CD14-positive monocyte (primary cell): Measurements from ENCODE around the gene WNT16. TPM values are rescaled to one million over a fixed set of nuclear protein-coding genes. Genes with fewer than 3 reads are reported as not detected.

Source experiments
- DNase-seq, 3 donors: peaks; one replicate each; pipeline ENCODE4 v3.0.0-alpha.2; 2011 to 2022
- H2AFZ ChIP-seq: 2 replicates; pipeline ENCODE4 v1.6.0; 2012; ENCODE audit warnings: mild to moderate bottlenecking, low read depth, low read length, inconsistent platforms; ENCODE audit not compliant: insufficient read depth, poor library complexity, severe bottlenecking
- H3K27ac ChIP-seq, 2 donors: 1 replicate in 1 of 2; 2 replicates in 1 of 2; pipeline ENCODE4 v1.5.1; 2012 to 2013; ENCODE audit warnings: low read length in 2 of 2, control low read depth in 1 of 2, inconsistent platforms in 1 of 2, low read depth in 1 of 2, mild to moderate bottlenecking in 1 of 2
- H3K27me3 ChIP-seq, 2 donors: one replicate each; pipeline versions ENCODE4 v1.6.0 to v1.6.1; 2011 to 2013; ENCODE audit warnings: low read length in 2 of 2; ENCODE audit not compliant: control insufficient read depth in 2 of 2, insufficient read depth in 2 of 2
- H3K36me3 ChIP-seq, 2 donors: replicated peaks in 1 of 2; 1 replicate in 1 of 2; 2 replicates in 1 of 2; pipeline versions ENCODE4 v1.5.1 to v1.6.1; 2012 to 2013; ENCODE audit warnings: low read length in 2 of 2, control low read depth in 1 of 2, inconsistent platforms in 1 of 2, mild to moderate bottlenecking in 1 of 2; ENCODE audit not compliant: insufficient read depth in 2 of 2, control insufficient read depth in 1 of 2
- H3K4me1 ChIP-seq, 2 donors: 1 replicate in 1 of 2; 2 replicates in 1 of 2; pipeline versions ENCODE4 v1.5.1 to v1.6.1; 2012 to 2013; ENCODE audit warnings: low read length in 2 of 2, control low read depth in 1 of 2, inconsistent platforms in 1 of 2, mild to moderate bottlenecking in 1 of 2, moderate library complexity in 1 of 2; ENCODE audit not compliant: insufficient read depth in 2 of 2, control insufficient read depth in 1 of 2
- H3K4me2 ChIP-seq: replicated peaks from 2 replicates; pipeline ENCODE3; 2012; ENCODE audit warnings: low read length, moderate library complexity, mild to moderate bottlenecking; ENCODE audit not compliant: poor library complexity, severe bottlenecking; ENCODE audit errors: extremely low read depth
- H3K4me3 ChIP-seq, 3 experiments: fragments of 200-600 bp in 1 of 3; sonication (generic) in 1 of 3; replicated peaks in 1 of 3; 1 replicate in 2 of 3; 2 replicates in 1 of 3; pipeline ENCODE4 v1.5.1; 2011 to 2013; ENCODE audit warnings: low read length in 3 of 3, mild to moderate bottlenecking in 3 of 3, control low read depth in 2 of 3, low read depth in 2 of 3, inconsistent platforms in 1 of 3, moderate library complexity in 1 of 3
- H3K79me2 ChIP-seq: 2 replicates; pipeline ENCODE4 v1.6.0; 2012; ENCODE audit warnings: mild to moderate bottlenecking, control low read depth, inconsistent platforms, low read length, moderate library complexity; ENCODE audit not compliant: insufficient read depth
- H3K9ac ChIP-seq: 2 replicates; pipeline ENCODE4 v1.6.0; 2017; ENCODE audit warnings: low read length, mild to moderate bottlenecking; ENCODE audit not compliant: insufficient read depth, poor library complexity, severe bottlenecking
- H3K9me3 ChIP-seq, 2 donors: replicated peaks in 1 of 2; 1 replicate in 1 of 2; 2 replicates in 1 of 2; pipeline versions ENCODE4 v1.5.1 to v1.6.1; 2012 to 2013; ENCODE audit warnings: low read length in 2 of 2, control low read depth in 1 of 2; ENCODE audit not compliant: control insufficient read depth in 1 of 2, insufficient read depth in 1 of 2
- H4K20me1 ChIP-seq: 2 replicates; pipeline ENCODE4 v1.6.0; 2012; ENCODE audit warnings: mild to moderate bottlenecking, low read length, control low read depth, moderate library complexity; ENCODE audit not compliant: insufficient read depth
- H3K27ac Mint-ChIP-seq, 7 donors: one replicate each; pipeline ENCODE4 v1.8.0; 2020; ENCODE audit warnings: mild to moderate bottlenecking in 7 of 7, mixed read lengths in 7 of 7, moderate library complexity in 6 of 7, inconsistent platforms in 2 of 7
- H3K27me3 Mint-ChIP-seq, 3 donors: one replicate each; pipeline ENCODE4 v1.8.0; 2021 to 2022; ENCODE audit warnings: low read depth in 3 of 3, mild to moderate bottlenecking in 3 of 3, mixed read lengths in 3 of 3, moderate library complexity in 3 of 3, inconsistent platforms in 1 of 3
- H3K36me3 Mint-ChIP-seq, 2 donors: one replicate each; pipeline ENCODE4 v1.8.0; 2020; ENCODE audit warnings: mixed read lengths in 2 of 2, inconsistent platforms in 1 of 2, mild to moderate bottlenecking in 1 of 2
- H3K4me1 Mint-ChIP-seq: one replicate; pipeline ENCODE4 v1.8.0; 2020; ENCODE audit warnings: mild to moderate bottlenecking, mixed read lengths
- H3K4me3 Mint-ChIP-seq, 2 donors: one replicate each; pipeline ENCODE4 v1.8.0; 2020; ENCODE audit warnings: mild to moderate bottlenecking in 2 of 2, mixed read lengths in 2 of 2, moderate library complexity in 1 of 2
- H3K9me3 Mint-ChIP-seq, 7 donors: one replicate each; pipeline ENCODE4 v1.8.0; 2020 to 2022; ENCODE audit warnings: mixed read lengths in 7 of 7, mild to moderate bottlenecking in 6 of 7, moderate library complexity in 6 of 7, inconsistent platforms in 2 of 7
- WGBS: methylation state at CpG from one replicate; pipeline ENCODE4 v1.1.5; 2013; ENCODE audit warnings: missing lambda C conversion rate; ENCODE audit not compliant: insufficient coverage; 5-methylcytosine and 5-hydroxymethylcytosine counted together
- intact Hi-C, 2 donors: fragments of 100-400 bp; cut with micrococcal nuclease; formaldehyde crosslinking; loops; one replicate each; pipeline versions ENCODE4 v1.15.0 to v1.15.1; 2023
- polyA plus RNA-seq, 3 donors: library from polyadenylated mRNA; depleted of rRNA in 1 of 3; unstranded in 2 of 3; stranded (reverse) in 1 of 3; fragments of 300-500 nt in 2 of 3; fragments of >200 nt in 1 of 3; fragmentation: Illumina TruSeq in 2 of 3; gene quantifications; 1 replicate in 2 of 3; 2 replicates in 1 of 3; pipeline ENCODE4 v1.2.3, GENCODE V29; 2012 to 2021
- TF ChIP-seq, protein P1 (sequence below): fragments of 200-600 bp; IDR thresholded peaks from one replicate; pipeline ENCODE4 v1.8.0; 2022; ENCODE audit warnings: antibody characterized with exemption, mild to moderate bottlenecking

WNT16 gene
- polyA plus RNA-seq, 3 donors = 0.05 TPM; not detected in 2

GRCh38 chr7:121388950-121389349, 60.1 kb downstream of the WNT16 start:
- intact Hi-C loops = no loop called here
- TF ChIP-seq, protein P1, sequence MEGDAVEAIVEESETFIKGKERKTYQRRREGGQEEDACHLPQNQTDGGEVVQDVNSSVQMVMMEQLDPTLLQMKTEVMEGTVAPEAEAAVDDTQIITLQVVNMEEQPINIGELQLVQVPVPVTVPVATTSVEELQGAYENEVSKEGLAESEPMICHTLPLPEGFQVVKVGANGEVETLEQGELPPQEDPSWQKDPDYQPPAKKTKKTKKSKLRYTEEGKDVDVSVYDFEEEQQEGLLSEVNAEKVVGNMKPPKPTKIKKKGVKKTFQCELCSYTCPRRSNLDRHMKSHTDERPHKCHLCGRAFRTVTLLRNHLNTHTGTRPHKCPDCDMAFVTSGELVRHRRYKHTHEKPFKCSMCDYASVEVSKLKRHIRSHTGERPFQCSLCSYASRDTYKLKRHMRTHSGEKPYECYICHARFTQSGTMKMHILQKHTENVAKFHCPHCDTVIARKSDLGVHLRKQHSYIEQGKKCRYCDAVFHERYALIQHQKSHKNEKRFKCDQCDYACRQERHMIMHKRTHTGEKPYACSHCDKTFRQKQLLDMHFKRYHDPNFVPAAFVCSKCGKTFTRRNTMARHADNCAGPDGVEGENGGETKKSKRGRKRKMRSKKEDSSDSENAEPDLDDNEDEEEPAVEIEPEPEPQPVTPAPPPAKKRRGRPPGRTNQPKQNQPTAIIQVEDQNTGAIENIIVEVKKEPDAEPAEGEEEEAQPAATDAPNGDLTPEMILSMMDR = no peak
- Mint-ChIP-seq H3K4me3 (no peak overlapping the region), H3K27me3 (no peaks in the 10 kb centered on the region), H3K9me3 (peaks cover 0 to 6% (median 4%) of the 10 kb centered on the region in 7 donors), H3K27ac (no peak overlapping the region), H3K4me1 (peaks cover 12% of the 10 kb centered on the region), H3K36me3 (peaks cover 4 to 6% of the 10 kb centered on the region in 2 donors)
- H3K9ac ChIP-seq = no peak overlapping the region
- no peak overlapping the region for H3K4me2 ChIP-seq
- H3K9me3 ChIP-seq = peaks cover 0 to 5% of the 10 kb centered on the region in 2 donors
- H3K27ac ChIP-seq = no peak overlapping the region
- no peaks in the 10 kb centered on the region for H3K36me3 ChIP-seq
- no peak overlapping the region for H3K4me3 ChIP-seq
- no peak for DNase-seq
- H3K4me1 ChIP-seq = peaks cover 4 to 7% of the 10 kb centered on the region in 2 donors
- H2AFZ ChIP-seq = no peak overlapping the region
- H4K20me1 ChIP-seq = peaks cover 6% of the 10 kb centered on the region
- no CpG with 5 or more reads among the region's 1 CpG for WGBS
- no peaks in the 10 kb centered on the region for H3K27me3 ChIP-seq
- peaks cover 16% of the 10 kb centered on the region for H3K79me2 ChIP-seq

- peaks cover 4 to 6% of the 10 kb centered on the region in 2 donors for H3K36me3 Mint-ChIP-seq
These were observed 61.3 kb downstream of the WNT16 start for GRCh38 chr7:121390109-121390508.

More at GRCh38 chr7:121390109-121390508, 61.3 kb downstream of the WNT16 start:
- Histone ChIP-seq H3K4me1 (peaks cover 4 to 7% of the 10 kb centered on the region in 2 donors), H4K20me1 (peaks cover 6% of the 10 kb centered on the region), H3K9me3 (peaks cover 0 to 5% of the 10 kb centered on the region in 2 donors), H3K9ac (no peak overlapping the region), H3K27me3 (no peaks in the 10 kb centered on the region), H3K79me2 (peaks cover 16% of the 10 kb centered on the region), H3K4me3 (no peak overlapping the region), H3K27ac (no peak overlapping the region), H3K4me2 (no peak overlapping the region), H2AFZ (no peak overlapping the region), H3K36me3 (no peaks in the 10 kb centered on the region)
- Mint-ChIP-seq H3K4me1 (peaks cover 14% of the 10 kb centered on the region), H3K27me3 (no peaks in the 10 kb centered on the region), H3K9me3 (peaks cover 0 to 6% (median 4%) of the 10 kb centered on the region in 7 donors), H3K4me3 (no peak overlapping the region), H3K27ac (no peak overlapping the region)
- intact Hi-C loops = no loop called here
- DNase-seq = no peak
- TF ChIP-seq, protein P1 = no peak
